Lung (tissue), 12 donors: ENCODE data around the gene NOXA1. TPM values are rescaled to one million over a fixed set of nuclear protein-coding genes. Genes with fewer than 3 reads are reported as not detected.
A peak's percentile ranks its signal among the peaks of the same experiment; 100 is the strongest.

ENCODE experiments used
- ATAC-seq: fragments of 200-7000 bp; cut with Tn5 transposase; one replicate; pipeline ENCODE4 v1.9.1; 2020; ENCODE audit warnings: moderate number of reproducible peaks; ENCODE audit not compliant: insufficient read depth, low FRiP score
- DNase-seq, 3 donors: peaks; one replicate each; pipeline ENCODE4 v3.0.0-alpha.2; 2013 to 2017
- H3K27ac ChIP-seq, 2 donors: one replicate each; pipeline ENCODE4 v1.5.1; 2013; ENCODE audit warnings: mild to moderate bottlenecking in 2 of 2, moderate library complexity in 2 of 2, control low read depth in 1 of 2, inconsistent platforms in 1 of 2, low read depth in 1 of 2, low read length in 1 of 2
- H3K27me3 ChIP-seq, 3 donors: one replicate each; pipeline ENCODE4 v1.5.1; 2013; ENCODE audit warnings: low read length in 2 of 3; ENCODE audit not compliant: control insufficient read depth in 3 of 3, insufficient read depth in 3 of 3
- H3K36me3 ChIP-seq, 4 donors: one replicate each; pipeline ENCODE4 v1.5.1; 2013; ENCODE audit warnings: low read length in 4 of 4, mild to moderate bottlenecking in 1 of 4, moderate library complexity in 1 of 4; ENCODE audit not compliant: control insufficient read depth in 4 of 4, insufficient read depth in 4 of 4
- H3K4me1 ChIP-seq, 5 donors: one replicate each; pipeline ENCODE4 v1.5.1; 2013; ENCODE audit warnings: low read length in 5 of 5, mild to moderate bottlenecking in 2 of 5, moderate library complexity in 1 of 5; ENCODE audit not compliant: control insufficient read depth in 5 of 5, insufficient read depth in 5 of 5
- H3K4me3 ChIP-seq: one replicate; pipeline ENCODE4 v1.5.1; 2013; ENCODE audit warnings: mild to moderate bottlenecking, control low read depth, moderate library complexity
- H3K9ac ChIP-seq, 2 donors: one replicate each; pipeline ENCODE4 v1.5.1; 2013; ENCODE audit warnings: low read length in 2 of 2, control low read depth in 1 of 2; ENCODE audit not compliant: insufficient read depth in 1 of 2
- H3K9me3 ChIP-seq, 4 donors: one replicate each; pipeline ENCODE4 v1.5.1; 2013; ENCODE audit warnings: low read length in 3 of 4, mild to moderate bottlenecking in 1 of 4, moderate library complexity in 1 of 4; ENCODE audit not compliant: control insufficient read depth in 4 of 4, insufficient read depth in 3 of 4
- WGBS, 2 donors: extraction: QIAGEN DNeasy Blood & Tissue Kit; methylation state at CpG; one replicate each; pipeline ENCODE4 v1.1.7; 2013; 5-methylcytosine and 5-hydroxymethylcytosine counted together
- polyA plus RNA-seq, 2 donors: library from polyadenylated mRNA; stranded (reverse); fragments of 200-250 nt; gene quantifications; one replicate each; pipeline ENCODE4 v1.2.1, GENCODE V29; 2013
- total RNA-seq, 2 donors: library from RNA; depleted of rRNA in 1 of 2; stranded (reverse); fragments of >200 nt in 1 of 2; gene quantifications; one replicate each; pipeline ENCODE4 v1.2.1, GENCODE V29; 2014 to 2021
- TF ChIP-seq, protein P1 (sequence below): IDR thresholded peaks from 2 replicates; pipeline ENCODE4 v1.5.1; 2012; ENCODE audit warnings: mild to moderate bottlenecking; ENCODE audit errors: control extremely low read depth, extremely low read depth
- donor health status: control.
- donor health status: control.
- donor health status: Bipolar disorder and iron deficiency.
- donor health status: healthy.
- donor health status: DM: yes; HTN: yes; CAD: no.

NOXA1 gene
- total and polyA plus RNA-seq, 4 donors: 2.1 to 11.7 (median 6.6) TPM

DNA sequence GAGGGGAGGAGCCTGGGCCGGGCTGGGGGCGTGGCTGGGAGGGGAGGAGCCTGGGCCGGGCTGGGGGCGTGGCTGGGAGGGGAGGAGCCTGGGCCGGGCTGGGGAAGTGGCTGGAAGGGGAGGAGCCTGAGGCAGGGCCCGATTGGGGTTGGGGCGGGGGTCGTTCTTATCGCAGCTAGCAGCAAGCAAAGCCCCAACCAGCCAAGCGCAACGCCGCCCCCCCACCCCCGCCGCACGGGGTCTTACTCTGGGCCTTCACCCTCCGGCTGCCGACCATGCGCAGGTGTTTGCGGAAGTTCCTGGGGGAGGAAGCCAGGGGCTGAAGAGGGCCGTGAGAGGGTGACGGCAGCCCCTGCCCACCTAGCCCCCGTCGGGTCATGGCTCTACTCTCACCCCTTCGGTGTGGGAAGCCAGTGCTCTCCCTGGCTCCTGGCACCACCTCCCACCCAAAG lies 31.0 kb downstream of the NOXA1 start:
- Histone ChIP-seq H3K9ac (peak overlapping the region in 1 of 2 donors; percentile 37), H3K27ac (peak overlapping the region in 1 of 2 donors; percentile 71), H3K4me3 (peak overlapping the region; percentile 43), H3K27me3 (no peaks in the 10 kb centered on the region), H3K36me3 (peaks cover 0 to 13% (median 3%) of the 10 kb centered on the region in 4 donors), H3K4me1 (peaks cover 0 to 20% (median 6%) of the 10 kb centered on the region in 5 donors), H3K9me3 (no peaks in the 10 kb centered on the region)
- TF ChIP-seq, protein P1, sequence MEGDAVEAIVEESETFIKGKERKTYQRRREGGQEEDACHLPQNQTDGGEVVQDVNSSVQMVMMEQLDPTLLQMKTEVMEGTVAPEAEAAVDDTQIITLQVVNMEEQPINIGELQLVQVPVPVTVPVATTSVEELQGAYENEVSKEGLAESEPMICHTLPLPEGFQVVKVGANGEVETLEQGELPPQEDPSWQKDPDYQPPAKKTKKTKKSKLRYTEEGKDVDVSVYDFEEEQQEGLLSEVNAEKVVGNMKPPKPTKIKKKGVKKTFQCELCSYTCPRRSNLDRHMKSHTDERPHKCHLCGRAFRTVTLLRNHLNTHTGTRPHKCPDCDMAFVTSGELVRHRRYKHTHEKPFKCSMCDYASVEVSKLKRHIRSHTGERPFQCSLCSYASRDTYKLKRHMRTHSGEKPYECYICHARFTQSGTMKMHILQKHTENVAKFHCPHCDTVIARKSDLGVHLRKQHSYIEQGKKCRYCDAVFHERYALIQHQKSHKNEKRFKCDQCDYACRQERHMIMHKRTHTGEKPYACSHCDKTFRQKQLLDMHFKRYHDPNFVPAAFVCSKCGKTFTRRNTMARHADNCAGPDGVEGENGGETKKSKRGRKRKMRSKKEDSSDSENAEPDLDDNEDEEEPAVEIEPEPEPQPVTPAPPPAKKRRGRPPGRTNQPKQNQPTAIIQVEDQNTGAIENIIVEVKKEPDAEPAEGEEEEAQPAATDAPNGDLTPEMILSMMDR: no peak
- ATAC-seq: no peak
- WGBS, 2 donors: 12% methylated on average over 20 to 23 of the region's 24 CpGs
- DNase-seq: peak; percentile 32 to 57 (median 44)

- Histone ChIP-seq H3K4me3 (peak overlapping the region; percentile 43), H3K36me3 (peaks cover 0 to 9% (median 3%) of the 10 kb centered on the region in 4 donors), H3K9me3 (no peaks in the 10 kb centered on the region), H3K27me3 (no peaks in the 10 kb centered on the region), H3K4me1 (peaks cover 0 to 25% (median 11%) of the 10 kb centered on the region in 5 donors), H3K9ac (peak overlapping the region in 1 of 2 donors; percentile 37), H3K27ac (peak overlapping the region in 1 of 2 donors; percentile 71)
- DNase-seq (peak; percentile 44 to 49 (median 46)), ATAC-seq (no peak)
- WGBS, 2 donors: 62 to 74% methylated on average over 30 of the region's 30 CpGs
- TF ChIP-seq, protein P1: no peak
Measured at GRCh38 chr9:137454597-137455358, 31.6 kb downstream of the NOXA1 start.

GRCh38 chr9:137455359-137455991 lies 32.3 kb downstream of the NOXA1 start:
- DNase-seq (no peak), ATAC-seq (no peak)
- Histone ChIP-seq H3K9me3 (no peaks in the 10 kb centered on the region), H3K4me1 (peaks cover 0 to 29% (median 11%) of the 10 kb centered on the region in 5 donors), H3K27ac (no peak overlapping the region), H3K27me3 (no peaks in the 10 kb centered on the region), H3K4me3 (no peak overlapping the region), H3K36me3 (peaks cover 0 to 9% (median 3%) of the 10 kb centered on the region in 4 donors), H3K9ac (no peak overlapping the region)
- WGBS, 2 donors: 91% methylated on average over 18 of the region's 18 CpGs
- TF ChIP-seq, protein P1: no peak
